ENCODE measurements around the gene PRELID3B. TPM values are rescaled to one million over a fixed set of nuclear protein-coding genes. Genes with fewer than 3 reads are reported as not detected.

PRELID3B gene
- total RNA-seq, 1 experiment from 2014 or later, result 137 TPM

DNA sequence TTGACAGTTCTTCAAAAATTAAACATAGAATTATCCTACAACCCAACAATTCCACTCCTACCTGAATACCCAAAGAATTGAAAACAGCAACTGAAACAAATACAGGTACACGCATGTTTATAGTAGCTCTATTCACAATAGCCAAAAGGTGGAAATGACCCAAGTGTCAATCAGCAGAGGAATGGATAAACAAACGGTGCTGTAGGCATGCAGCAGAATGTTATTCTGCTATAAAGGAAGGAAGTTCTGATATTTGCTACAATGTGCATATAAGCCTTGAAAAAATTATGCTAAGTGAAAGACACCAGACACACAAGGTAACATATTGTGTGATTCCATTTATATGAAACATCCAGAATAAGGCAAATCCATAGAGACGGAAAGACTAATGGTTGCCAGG lies 38.5 kb upstream of the PRELID3B start:
- ChIA-PET POLR2A (ENCODE audit: unreplicated experiment) (no interaction called here), CTCF (no interaction called here)
- BruUV-seq (replicated peaks), result no TSS peak
- H3K9me2 ChIP-seq (ENCODE audit: insufficient read depth), result no peaks in the 10 kb centered on the region
- no peaks in the 10 kb centered on the region for H3K27me3 ChIP-seq (ENCODE audit: insufficient read depth, low read depth)
- H4K20me1 ChIP-seq (ENCODE audit: insufficient read depth), result no peaks in the 10 kb centered on the region
- no peaks in the 10 kb centered on the region for H3K36me3 ChIP-seq (ENCODE audit: low read depth)
- no peak overlapping the region for H2AFZ ChIP-seq
- peaks cover 21% of the 10 kb centered on the region; the same call in 1 of the 2 replicates for H3F3A ChIP-seq (ENCODE audit: insufficient read depth, low read depth)
- TF ChIP-seq CTCF (conservative IDR thresholded peaks at IDR 0.05) (no peak), EZH2 (IDR thresholded peaks at IDR 0.05; ENCODE audit: low read depth) (no peak)
- H3K4me1 ChIP-seq (replicated peaks; ENCODE audit: insufficient read depth), result peaks cover 33% of the 10 kb centered on the region
- H3K79me2 ChIP-seq (ENCODE audit: low read depth), result no peaks in the 10 kb centered on the region
- no peaks in the 10 kb centered on the region for H3K9me3 ChIP-seq (ENCODE audit: insufficient read depth, low read depth)
- H3K27ac ChIP-seq, result no peak overlapping the region
- H3K4me2 ChIP-seq, result no peak overlapping the region
- H3K4me3 ChIP-seq, result no peak overlapping the region
- DNase-seq, result no peak
- intact Hi-C loops (cut with micrococcal nuclease; ENCODE audit: unreplicated experiment), result no loop called here

DNA sequence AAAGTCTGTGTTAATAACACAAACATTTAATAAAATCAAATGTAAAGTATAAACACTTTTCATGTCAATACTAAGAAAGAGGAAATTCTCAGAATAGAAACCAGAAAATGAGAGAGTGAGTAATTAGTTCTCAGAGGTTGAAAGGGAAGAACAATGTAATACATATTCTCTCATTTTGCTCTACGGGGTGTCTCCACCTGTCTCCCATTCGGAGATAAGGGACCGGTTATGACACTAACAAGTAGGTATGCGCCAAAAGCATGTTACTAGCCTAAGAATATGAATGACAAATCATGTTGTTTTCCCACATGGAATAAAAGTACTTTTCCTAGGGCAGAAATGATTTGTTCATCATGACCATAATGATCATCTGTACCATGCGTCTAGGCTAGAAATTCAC lies 35.6 kb upstream of the PRELID3B start:
- no peak for TF ChIP-seq EZH2 (IDR thresholded peaks at IDR 0.05; ENCODE audit: low read depth)
- Histone ChIP-seq H3K27me3 (ENCODE audit: insufficient read depth, low read depth) (no peaks in the 10 kb centered on the region), H3K9me2 (ENCODE audit: insufficient read depth) (no peaks in the 10 kb centered on the region), H2AFZ (0 out of 2 replicates have a peak overlapping the region, but pooled peaks have one; percentile 9), H3K36me3 (ENCODE audit: low read depth) (no peaks in the 10 kb centered on the region), H3K27ac (peak overlapping the region; percentile 80), H3K79me2 (ENCODE audit: low read depth) (no peaks in the 10 kb centered on the region), H3F3A (ENCODE audit: insufficient read depth, low read depth) (peaks cover 40% of the 10 kb centered on the region; the same call in 1 of the 2 replicates), H3K4me1 (replicated peaks; ENCODE audit: insufficient read depth) (peaks cover 47% of the 10 kb centered on the region), H3K4me3 (no peak overlapping the region), H3K4me2 (peak overlapping the region; percentile 39), H4K20me1 (ENCODE audit: insufficient read depth) (no peaks in the 10 kb centered on the region), H3K9me3 (ENCODE audit: insufficient read depth, low read depth) (no peaks in the 10 kb centered on the region)
- no TSS peak for BruUV-seq (replicated peaks)
- ChIA-PET POLR2A (ENCODE audit: unreplicated experiment) (no interaction called here), CTCF (no interaction called here)
- DNase-seq, result peak in 1 of 2 experiments; percentile 88
- intact Hi-C loops (cut with micrococcal nuclease; ENCODE audit: unreplicated experiment), result no loop called here

DNA sequence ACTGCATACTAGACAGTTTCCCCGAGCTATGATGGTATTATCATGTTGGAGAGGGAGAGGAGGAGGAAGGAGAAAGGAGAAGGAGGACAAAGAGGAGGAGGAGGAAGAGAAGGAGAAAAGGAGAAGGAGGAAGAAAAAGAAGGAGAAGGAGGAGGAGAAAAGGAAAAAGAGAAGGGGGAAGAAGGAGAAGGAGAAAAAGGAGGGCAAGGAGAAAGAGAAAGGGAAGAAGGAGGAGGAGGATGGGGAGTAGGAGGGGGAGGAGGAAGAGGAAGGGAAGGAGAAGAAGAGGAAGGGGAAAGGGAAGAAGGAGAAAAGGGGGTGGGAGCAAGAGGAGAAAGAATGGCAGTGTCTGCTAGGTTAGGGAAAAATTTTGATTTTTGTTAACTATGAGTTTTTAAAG lies 35.1 kb upstream of the PRELID3B start:
- TF ChIP-seq CTCF (conservative IDR thresholded peaks at IDR 0.05) (no peak), EZH2 (IDR thresholded peaks at IDR 0.05; ENCODE audit: low read depth) (no peak)

DNA sequence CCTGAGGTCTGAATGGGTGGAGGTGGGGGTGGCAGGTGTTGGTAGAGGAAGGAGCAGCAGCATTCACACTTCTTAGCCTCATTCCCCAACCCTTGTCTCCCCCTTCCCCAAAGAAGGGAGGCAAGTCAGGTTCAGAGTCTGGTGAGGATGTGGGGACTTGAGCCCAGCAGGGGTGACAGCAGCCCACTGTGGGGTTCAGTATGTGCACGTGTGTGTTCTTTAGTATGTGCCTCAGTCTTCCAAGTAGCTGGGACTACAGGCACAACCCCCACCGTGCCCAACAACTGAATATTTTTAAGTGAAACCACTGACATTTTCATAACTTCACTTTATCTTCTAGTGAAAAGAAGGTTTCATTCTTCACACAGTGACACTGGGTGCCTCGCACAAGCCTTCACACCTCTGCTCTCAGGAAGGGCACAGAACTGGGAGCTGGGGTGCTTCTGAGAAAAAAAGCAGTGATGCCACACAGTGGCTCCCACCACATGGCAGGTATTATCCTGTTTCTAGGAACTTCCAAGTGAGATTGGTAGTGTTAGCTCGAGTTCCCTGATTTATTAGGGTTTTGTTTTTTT lies 33.4 kb upstream of the PRELID3B start:
- Histone ChIP-seq H4K20me1 (ENCODE audit: insufficient read depth) (no peaks in the 10 kb centered on the region), H3K36me3 (ENCODE audit: low read depth) (no peaks in the 10 kb centered on the region), H3K27ac (no peak overlapping the region), H3K4me3 (no peak overlapping the region), H3K27me3 (ENCODE audit: insufficient read depth, low read depth) (no peaks in the 10 kb centered on the region), H2AFZ (no peak overlapping the region), H3K4me2 (no peak overlapping the region), H3K9me3 (ENCODE audit: insufficient read depth, low read depth) (no peaks in the 10 kb centered on the region), H3F3A (ENCODE audit: insufficient read depth, low read depth) (peaks cover 29% of the 10 kb centered on the region; the same call in 1 of the 2 replicates), H3K4me1 (replicated peaks; ENCODE audit: insufficient read depth) (peaks cover 33% of the 10 kb centered on the region), H3K79me2 (ENCODE audit: low read depth) (no peaks in the 10 kb centered on the region), H3K9me2 (ENCODE audit: insufficient read depth) (no peaks in the 10 kb centered on the region)
- ChIA-PET CTCF (no interaction called here), POLR2A (ENCODE audit: unreplicated experiment) (no interaction called here)
- BruUV-seq (replicated peaks), result no TSS peak
- no peak for DNase-seq
- intact Hi-C loops (cut with micrococcal nuclease; ENCODE audit: unreplicated experiment), result no loop called here
- TF ChIP-seq CTCF (conservative IDR thresholded peaks at IDR 0.05) (no peak), EZH2 (IDR thresholded peaks at IDR 0.05; ENCODE audit: low read depth) (no peak)

More for the DNA sequence above, 35.1 kb upstream of the PRELID3B start:
- Histone ChIP-seq H3K27me3 (ENCODE audit: insufficient read depth, low read depth) (no peaks in the 10 kb centered on the region), H3K4me1 (replicated peaks; ENCODE audit: insufficient read depth) (peaks cover 42% of the 10 kb centered on the region), H3K36me3 (ENCODE audit: low read depth) (no peaks in the 10 kb centered on the region), H3K79me2 (ENCODE audit: low read depth) (no peaks in the 10 kb centered on the region), H3K4me3 (no peak overlapping the region), H3F3A (ENCODE audit: insufficient read depth, low read depth) (peaks cover 39% of the 10 kb centered on the region; the same call in 1 of the 2 replicates), H3K9me2 (ENCODE audit: insufficient read depth) (no peaks in the 10 kb centered on the region), H2AFZ (0 out of 2 replicates have a peak overlapping the region, but pooled peaks have one; percentile 9), H4K20me1 (ENCODE audit: insufficient read depth) (no peaks in the 10 kb centered on the region), H3K27ac (peak overlapping the region; percentile 80), H3K9me3 (ENCODE audit: insufficient read depth, low read depth) (no peaks in the 10 kb centered on the region), H3K4me2 (peak overlapping the region; percentile 39)
- intact Hi-C loops (cut with micrococcal nuclease; ENCODE audit: unreplicated experiment), result no loop called here
- DNase-seq, result no peak
- ChIA-PET POLR2A (ENCODE audit: unreplicated experiment) (no interaction called here), CTCF (no interaction called here)
- no TSS peak for BruUV-seq (replicated peaks)

All from PC-9 (cell line).